ENCODE data around the gene TFAP2E. TPM values are rescaled to one million over a fixed set of nuclear protein-coding genes. Genes with fewer than 3 reads are reported as not detected.

The TFAP2E gene
- total RNA-seq, 4 donors from 2014 or later, result 1.4 TPM; not detected in 3

DNA sequence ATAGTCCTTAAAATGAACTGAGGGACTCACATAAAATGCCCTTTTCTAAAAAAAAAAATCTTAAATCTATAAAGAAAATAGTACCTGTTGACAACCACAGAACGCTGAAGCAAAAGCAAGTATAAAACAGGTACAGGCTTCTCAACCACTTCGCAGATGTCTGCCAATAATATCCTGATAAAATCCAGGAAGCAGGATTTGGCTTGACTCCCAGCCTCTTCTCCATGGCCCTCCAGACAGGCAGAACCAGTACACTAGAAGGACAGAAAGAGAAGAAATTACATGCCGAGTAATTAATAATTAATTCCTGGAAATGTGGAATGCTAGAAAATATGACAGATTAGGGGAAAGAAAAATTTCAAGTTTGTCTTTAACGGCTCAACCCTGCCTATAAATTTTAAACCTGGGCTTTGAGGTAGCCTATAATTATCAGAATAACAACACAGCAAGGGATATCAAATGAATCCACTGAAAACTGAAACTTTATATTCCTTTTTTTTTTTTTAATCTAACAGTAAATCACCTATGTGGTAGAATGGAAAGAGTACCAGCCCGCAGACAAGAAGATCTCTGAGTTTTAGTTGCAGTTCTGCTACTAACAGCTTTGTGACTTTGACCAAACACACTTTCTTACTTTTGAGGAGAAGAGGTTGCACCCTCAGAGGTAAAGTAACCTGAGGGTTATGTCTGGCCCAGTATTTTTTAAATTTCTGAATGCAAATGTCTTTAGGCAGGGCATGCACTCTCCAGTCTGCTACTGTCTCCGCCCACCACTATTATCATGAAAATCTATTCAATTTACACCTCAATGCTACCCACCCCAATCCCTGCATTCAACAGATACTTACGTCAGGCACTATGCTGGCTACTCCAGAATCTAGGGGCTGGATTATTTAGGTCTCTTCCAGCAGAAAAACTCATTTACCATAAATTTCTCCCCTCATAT, 18.6 kb upstream of the TFAP2E start:
- no peak overlapping the region for H3K27ac ChIP-seq
- DNase-seq, result no peak
- H3K36me3 ChIP-seq, result peaks cover 0 to 36% (median 0%) of the 10 kb centered on the region in 3 donors
- no peaks in the 10 kb centered on the region for H3K9me3 ChIP-seq
- H3K4me3 ChIP-seq, result no peak overlapping the region
- peaks cover 4 to 42% (median 6%) of the 10 kb centered on the region in 4 donors for H3K4me1 ChIP-seq
- no peaks in the 10 kb centered on the region for H3K27me3 ChIP-seq
- TF ChIP-seq, protein P1, sequence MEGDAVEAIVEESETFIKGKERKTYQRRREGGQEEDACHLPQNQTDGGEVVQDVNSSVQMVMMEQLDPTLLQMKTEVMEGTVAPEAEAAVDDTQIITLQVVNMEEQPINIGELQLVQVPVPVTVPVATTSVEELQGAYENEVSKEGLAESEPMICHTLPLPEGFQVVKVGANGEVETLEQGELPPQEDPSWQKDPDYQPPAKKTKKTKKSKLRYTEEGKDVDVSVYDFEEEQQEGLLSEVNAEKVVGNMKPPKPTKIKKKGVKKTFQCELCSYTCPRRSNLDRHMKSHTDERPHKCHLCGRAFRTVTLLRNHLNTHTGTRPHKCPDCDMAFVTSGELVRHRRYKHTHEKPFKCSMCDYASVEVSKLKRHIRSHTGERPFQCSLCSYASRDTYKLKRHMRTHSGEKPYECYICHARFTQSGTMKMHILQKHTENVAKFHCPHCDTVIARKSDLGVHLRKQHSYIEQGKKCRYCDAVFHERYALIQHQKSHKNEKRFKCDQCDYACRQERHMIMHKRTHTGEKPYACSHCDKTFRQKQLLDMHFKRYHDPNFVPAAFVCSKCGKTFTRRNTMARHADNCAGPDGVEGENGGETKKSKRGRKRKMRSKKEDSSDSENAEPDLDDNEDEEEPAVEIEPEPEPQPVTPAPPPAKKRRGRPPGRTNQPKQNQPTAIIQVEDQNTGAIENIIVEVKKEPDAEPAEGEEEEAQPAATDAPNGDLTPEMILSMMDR (IDR thresholded peaks at IDR 0.05), result no peak
- TF ChIP-seq POLR2A (IDR thresholded peaks at IDR 0.05), result no peak

DNA sequence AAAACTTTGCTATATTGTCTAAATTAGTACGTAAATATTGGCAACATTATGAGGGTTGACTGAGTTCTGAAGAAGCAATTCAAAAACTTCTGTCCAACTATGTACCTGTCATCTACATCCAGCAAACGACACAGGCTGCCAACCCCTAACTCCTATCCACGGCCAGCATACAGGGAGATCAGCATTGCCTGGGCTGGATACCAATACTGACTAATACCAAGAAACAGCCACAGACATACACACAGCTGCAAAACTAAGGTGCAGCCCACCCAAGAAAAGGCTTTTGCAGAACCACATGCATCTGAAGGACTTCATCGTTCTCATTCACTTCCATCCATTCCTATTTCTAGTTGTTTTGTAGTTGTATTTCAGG, 17.9 kb upstream of the TFAP2E start:
- no peak for DNase-seq
- Histone ChIP-seq H3K9me3 (no peaks in the 10 kb centered on the region), H3K4me1 (peaks cover 4 to 42% (median 6%) of the 10 kb centered on the region in 4 donors), H3K27ac (no peak overlapping the region), H3K4me3 (peak overlapping the region in 1 of 4 donors; percentile 98), H3K36me3 (peaks cover 0 to 36% (median 0%) of the 10 kb centered on the region in 3 donors), H3K27me3 (no peaks in the 10 kb centered on the region)
- TF ChIP-seq, protein P1 (IDR thresholded peaks at IDR 0.05), result no peak
- TF ChIP-seq POLR2A (IDR thresholded peaks at IDR 0.05), result no peak

DNA sequence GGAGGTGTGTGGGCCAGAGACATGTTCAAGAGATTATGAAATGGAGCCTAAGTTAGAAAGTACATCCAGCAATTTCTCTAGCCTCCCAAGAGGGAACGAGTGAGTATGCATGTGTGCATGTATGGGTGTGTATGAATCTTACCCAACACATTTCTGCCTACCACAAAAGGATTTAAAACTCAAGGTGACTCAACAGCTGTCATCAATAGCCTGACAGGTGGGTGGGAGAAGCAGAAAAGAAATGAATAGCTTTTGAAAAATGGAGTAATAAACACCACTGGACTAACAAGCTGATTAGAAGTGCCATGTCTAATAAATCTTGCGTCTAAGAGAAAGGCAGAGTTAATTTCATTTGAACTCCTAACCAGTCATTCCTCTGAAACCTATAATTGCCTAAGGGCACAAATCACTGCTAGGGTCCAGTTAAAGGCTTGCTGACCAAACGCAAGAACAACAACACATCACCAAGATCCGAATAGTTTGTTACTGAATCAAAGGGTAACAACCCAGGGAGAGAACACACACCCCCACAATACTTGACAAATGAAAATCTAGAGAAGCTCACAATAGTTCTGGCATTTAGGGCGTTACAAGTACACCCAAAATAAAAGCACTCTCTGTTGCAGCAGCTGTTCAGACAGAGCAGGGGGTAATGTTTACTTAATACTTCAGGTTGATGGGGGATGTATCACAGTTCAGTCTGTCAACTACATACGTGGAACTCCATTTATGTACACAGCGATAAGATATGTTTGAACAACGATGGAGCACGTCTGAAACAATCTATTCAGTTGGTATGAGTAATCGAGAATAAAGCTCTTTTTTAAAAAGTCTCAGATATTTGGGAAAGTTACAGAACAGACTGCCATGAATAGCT, 17.3 kb upstream of the TFAP2E start:
- H3K9me3 ChIP-seq, result no peaks in the 10 kb centered on the region
- no peaks in the 10 kb centered on the region for H3K27me3 ChIP-seq
- peaks cover 0 to 32% (median 0%) of the 10 kb centered on the region in 3 donors for H3K36me3 ChIP-seq
- TF ChIP-seq POLR2A (IDR thresholded peaks at IDR 0.05), result no peak
- TF ChIP-seq, protein P1 (IDR thresholded peaks at IDR 0.05), result no peak
- no peak for DNase-seq
- H3K27ac ChIP-seq, result peak overlapping the region; percentile 92 to 98 (median 95)
- H3K4me3 ChIP-seq, result peak overlapping the region in 3 of 4 donors; percentile 85 to 98 (median 85)
- H3K4me1 ChIP-seq, result peaks cover 4 to 48% (median 6%) of the 10 kb centered on the region in 4 donors

DNA sequence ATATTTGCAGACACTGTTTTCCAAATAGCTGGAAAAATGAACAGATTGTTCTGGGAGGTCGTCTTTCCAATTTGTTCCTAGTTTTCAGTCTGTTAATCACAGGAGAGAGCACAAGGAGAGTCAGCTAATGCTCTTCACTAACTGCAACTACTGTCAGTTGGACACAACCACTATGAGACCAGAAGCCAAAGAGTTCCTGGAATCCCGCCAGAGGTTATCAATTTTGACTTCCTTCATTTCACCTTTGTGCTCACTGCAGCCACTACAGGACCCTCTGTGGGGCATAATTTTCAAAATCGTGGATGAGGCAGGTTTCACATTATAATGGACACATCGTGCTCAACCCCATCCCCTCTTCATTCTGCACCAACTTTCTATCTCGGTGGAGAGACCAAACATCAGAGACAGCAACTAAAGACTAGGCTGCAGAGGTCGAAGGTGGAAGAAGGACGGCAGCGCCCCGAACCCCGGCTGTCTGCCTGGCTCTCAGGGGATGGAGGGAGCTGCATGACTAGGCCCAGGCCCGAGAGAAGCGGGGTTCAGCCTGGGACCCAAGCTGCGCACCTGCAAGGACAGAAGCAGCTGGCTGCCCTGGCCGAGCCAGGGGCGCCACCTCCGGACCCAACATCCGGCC, 16.5 kb upstream of the TFAP2E start:
- Histone ChIP-seq H3K36me3 (peaks cover 0 to 24% (median 0%) of the 10 kb centered on the region in 3 donors), H3K27ac (peak overlapping the region; percentile 92 to 98 (median 95)), H3K9me3 (no peaks in the 10 kb centered on the region), H3K4me1 (peaks cover 4 to 48% (median 6%) of the 10 kb centered on the region in 4 donors), H3K27me3 (no peaks in the 10 kb centered on the region), H3K4me3 (peak overlapping the region; percentile 85 to 98 (median 90))
- TF ChIP-seq, protein P1 (IDR thresholded peaks at IDR 0.05), result no peak
- no peak for TF ChIP-seq POLR2A (IDR thresholded peaks at IDR 0.05)
- DNase-seq, result no peak

DNA sequence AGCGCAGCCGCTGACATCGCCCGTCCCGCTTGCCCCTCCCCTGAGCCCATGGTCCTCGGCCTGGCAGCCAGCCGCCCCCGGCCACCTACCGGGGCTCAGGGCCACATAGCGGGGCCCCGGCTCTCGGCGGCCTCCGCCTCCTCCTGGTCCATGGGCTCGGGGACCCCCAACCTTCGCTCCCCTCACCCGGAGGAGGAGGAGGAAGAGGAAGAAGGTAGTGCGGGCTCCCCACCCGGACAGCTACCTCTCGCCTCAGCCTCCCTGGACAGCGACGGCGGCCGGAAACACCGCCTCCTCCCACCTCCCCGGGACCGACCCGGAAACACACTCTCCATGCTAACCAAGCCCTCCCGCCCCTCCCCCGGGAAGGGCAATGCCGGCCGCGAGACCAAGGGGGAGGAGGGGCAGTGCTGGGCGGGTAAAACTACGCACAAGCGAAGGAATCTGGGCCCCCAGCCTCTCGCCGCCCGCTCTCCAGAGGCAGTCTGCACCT, 15.9 kb upstream of the TFAP2E start, which contains the start of gene KIAA0319L:
Gene KIAA0319L, minus strand, starts transcription at position 286 of the 493 bp plus-strand sequence. CDS start 2,912 bp downstream, outside the sequence.
- peaks cover 4 to 48% (median 6%) of the 10 kb centered on the region in 4 donors for H3K4me1 ChIP-seq
- H3K36me3 ChIP-seq, result peaks cover 0 to 19% (median 0%) of the 10 kb centered on the region in 3 donors
- H3K4me3 ChIP-seq, result peak within 1 kb of the TSS; percentile 85 to 98 (median 90)
- DNase-seq, result peak; percentile 89 to 94 (median 94)
- H3K9me3 ChIP-seq, result no peaks in the 10 kb centered on the region
- peak within 1 kb of the TSS; percentile 92 to 98 (median 95) for H3K27ac ChIP-seq
- TF ChIP-seq, protein P1 (IDR thresholded peaks at IDR 0.05), result no peak
- peak in 1 of 2 donors; percentile 54 for TF ChIP-seq POLR2A (IDR thresholded peaks at IDR 0.05)
- no peaks in the 10 kb centered on the region for H3K27me3 ChIP-seq
